Measurements from ENCODE around the gene C4B.
"Not testable (repeated sequence)": the region's sequence is repeated elsewhere in the genome, so short reads cannot be mapped to it uniquely, and the experiment has no call there.

C4B gene

DNA sequence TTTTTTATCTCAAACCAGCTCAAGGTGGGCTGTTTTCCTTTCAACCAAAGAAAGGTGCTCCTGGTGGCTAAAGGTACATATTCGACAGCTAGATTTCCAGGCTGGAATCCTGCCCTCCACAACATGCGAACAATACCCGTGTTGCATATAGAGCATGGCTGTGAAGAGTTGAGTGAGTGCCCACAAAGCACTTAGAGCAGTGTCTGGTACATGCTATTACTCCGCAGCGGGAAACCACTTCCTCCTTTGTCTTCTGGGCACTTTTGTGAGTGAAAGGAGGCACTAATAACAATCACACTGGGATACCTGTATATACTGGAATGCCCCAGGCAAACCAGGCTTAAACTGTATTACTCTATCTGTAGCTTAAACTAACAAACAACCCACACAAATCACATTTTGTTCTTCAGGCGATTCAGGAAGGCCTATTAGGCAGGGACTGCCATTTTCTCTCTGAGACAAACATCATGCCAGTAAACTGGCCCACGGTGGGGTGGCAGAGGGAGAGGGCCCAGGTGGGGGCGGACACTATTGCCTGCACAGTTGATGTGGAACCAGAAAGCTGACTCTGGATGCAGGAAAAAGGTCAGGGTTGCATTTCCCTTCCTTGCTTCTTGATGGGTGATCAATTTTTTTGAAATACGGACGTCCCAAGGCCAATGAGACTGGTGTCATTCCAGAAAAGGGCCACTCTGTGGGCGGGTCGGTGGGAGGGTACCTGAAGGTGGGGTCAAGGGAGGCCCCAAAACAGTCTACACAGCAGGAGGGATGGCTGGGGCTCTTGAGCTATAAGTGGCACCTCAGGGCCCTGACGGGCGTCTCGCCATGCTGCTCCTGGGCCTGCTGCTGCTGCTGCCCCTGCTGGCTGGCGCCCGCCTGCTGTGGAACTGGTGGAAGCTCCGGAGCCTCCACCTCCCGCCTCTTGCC is 23.3 kb downstream of the C4B start, which contains the start of gene CYP21A2:
TSS of gene CYP21A2 (plus strand) at position 818 of the 927 bp plus-strand sequence. CDS start at position 826, 8 bp downstream.
- not testable (repeated sequence) for DNase-seq

DNA sequence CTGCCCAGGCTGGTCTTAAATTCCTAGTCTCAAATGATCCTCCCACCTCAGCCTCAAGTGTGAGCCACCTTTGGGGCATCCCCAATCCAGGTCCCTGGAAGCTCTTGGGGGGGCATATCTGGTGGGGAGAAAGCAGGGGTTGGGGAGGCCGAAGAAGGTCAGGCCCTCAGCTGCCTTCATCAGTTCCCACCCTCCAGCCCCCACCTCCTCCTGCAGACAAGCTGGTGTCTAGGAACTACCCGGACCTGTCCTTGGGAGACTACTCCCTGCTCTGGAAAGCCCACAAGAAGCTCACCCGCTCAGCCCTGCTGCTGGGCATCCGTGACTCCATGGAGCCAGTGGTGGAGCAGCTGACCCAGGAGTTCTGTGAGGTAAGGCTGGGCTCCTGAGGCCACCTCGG is 24.3 kb downstream of the C4B start:
- DNase-seq = not testable (repeated sequence)

DNA sequence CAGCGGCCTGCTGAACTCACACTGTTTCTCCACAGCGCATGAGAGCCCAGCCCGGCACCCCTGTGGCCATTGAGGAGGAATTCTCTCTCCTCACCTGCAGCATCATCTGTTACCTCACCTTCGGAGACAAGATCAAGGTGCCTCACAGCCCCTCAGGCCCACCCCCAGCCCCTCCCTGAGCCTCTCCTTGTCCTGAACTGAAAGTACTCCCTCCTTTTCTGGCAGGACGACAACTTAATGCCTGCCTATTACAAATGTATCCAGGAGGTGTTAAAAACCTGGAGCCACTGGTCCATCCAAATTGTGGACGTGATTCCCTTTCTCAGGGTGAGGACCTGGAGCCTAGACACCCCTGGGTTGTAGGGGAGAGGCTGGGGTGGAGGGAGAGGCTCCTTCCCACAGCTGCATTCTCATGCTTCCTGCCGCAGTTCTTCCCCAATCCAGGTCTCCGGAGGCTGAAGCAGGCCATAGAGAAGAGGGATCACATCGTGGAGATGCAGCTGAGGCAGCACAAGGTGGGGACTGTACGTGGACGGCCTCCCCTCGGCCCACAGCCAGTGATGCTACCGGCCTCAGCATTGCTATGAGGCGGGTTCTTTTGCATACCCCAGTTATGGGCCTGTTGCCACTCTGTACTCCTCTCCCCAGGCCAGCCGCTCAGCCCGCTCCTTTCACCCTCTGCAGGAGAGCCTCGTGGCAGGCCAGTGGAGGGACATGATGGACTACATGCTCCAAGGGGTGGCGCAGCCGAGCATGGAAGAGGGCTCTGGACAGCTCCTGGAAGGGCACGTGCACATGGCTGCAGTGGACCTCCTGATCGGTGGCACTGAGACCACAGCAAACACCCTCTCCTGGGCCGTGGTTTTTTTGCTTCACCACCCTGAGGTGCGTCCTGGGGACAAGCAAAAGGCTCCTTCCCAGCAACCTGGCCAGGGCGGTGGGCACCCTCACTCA is 25.0 kb downstream of the C4B start:
- DNase-seq = not testable (repeated sequence)

DNA sequence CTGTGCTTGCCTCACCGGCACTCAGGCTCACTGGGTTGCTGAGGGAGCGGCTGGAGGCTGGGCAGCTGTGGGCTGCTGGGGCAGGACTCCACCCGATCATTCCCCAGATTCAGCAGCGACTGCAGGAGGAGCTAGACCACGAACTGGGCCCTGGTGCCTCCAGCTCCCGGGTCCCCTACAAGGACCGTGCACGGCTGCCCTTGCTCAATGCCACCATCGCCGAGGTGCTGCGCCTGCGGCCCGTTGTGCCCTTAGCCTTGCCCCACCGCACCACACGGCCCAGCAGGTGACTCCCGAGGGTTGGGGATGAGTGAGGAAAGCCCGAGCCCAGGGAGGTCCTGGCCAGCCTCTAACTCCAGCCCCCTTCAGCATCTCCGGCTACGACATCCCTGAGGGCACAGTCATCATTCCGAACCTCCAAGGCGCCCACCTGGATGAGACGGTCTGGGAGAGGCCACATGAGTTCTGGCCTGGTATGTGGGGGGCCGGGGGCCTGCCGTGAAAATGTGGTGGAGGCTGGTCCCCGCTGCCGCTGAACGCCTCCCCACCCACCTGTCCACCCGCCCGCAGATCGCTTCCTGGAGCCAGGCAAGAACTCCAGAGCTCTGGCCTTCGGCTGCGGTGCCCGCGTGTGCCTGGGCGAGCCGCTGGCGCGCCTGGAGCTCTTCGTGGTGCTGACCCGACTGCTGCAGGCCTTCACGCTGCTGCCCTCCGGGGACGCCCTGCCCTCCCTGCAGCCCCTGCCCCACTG is 25.9 kb downstream of the C4B start:
- not testable (repeated sequence) for DNase-seq

DNA sequence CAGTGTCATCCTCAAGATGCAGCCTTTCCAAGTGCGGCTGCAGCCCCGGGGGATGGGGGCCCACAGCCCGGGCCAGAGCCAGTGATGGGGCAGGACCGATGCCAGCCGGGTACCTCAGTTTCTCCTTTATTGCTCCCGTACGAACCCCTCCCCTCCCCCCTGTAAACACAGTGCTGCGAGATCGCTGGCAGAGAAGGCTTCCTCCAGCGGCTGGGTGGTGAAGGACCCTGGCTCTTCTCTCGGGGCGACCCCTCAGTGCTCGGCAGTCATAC is 26.4 kb downstream of the C4B start:
- DNase-seq = not testable (repeated sequence)

- not testable (repeated sequence) for DNase-seq
Measured at GRCh38 chr6:32041385-32041784, 26.8 kb downstream of the C4B start.

GRCh38 chr6:32042276-32042675 is 27.7 kb downstream of the C4B start:
- not testable (repeated sequence) for DNase-seq

DNA sequence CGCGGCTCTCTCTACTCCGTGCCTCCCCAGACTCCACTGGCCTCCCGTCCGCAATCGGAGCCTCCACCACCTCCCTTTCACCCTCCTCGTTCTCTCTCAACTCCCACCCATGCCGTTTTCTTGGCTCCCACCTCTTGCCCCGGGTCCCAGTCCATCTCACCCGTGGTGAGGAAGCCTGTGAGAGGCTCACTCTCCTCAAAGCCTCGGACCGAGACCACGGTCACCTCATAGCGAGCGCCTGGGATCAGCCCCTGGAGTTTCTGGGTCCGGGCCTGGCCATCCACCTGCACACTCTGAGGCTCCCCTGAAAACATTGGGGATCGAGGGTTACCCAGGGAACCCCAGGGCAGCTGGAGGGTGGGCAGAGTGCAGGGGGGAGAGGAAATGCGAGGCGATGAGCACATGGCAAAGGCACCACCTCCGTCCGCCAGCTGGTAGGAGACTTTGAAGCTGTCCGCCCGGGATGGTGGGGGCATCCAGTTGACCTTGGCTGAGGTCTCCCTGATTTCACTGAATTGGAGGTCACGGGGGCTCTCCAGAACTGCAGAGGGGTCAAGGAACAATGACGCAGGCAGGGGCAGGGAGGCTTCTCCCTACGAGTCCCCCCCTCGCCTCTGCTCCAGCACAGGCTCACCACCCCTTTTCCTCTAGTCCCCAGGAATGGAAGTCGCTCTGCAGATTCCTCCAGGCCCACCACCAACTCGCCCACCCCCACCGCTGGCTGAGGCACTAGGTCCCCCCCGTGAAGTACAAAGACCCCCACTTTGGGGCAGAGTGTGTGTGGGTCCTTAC is 29.2 kb downstream of the C4B start:
- not testable (repeated sequence) for DNase-seq

- DNase-seq = not testable (repeated sequence)
Measured at GRCh38 chr6:32044916-32045315, 30.3 kb downstream of the C4B start.

GRCh38 chr6:32045811-32046449 is 31.3 kb downstream of the C4B start:
- DNase-seq = no peak

- no peak for DNase-seq
Measured at GRCh38 chr6:32046450-32047083, 32.0 kb downstream of the C4B start.

DNA sequence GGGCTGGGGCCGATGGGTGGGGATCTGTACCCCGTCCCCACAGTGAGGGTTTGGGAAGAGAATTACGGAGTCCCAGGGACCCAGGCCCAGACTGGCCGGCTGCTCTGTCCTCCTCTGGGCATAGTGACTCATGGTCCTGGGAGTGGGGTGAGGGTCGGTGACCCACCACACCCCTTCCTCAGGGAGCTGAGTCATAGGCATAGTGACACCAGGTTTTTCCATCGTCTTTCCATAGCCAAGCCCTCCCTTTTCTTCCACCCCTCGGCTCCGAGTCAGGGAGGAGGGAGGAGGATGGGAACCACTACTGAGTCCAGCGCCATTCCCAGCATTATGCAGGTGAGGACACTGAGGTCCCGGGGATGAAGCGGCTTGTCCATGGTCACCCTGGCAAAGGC is 32.5 kb downstream of the C4B start:
- DNase-seq = no peak

GRCh38 chr6:32047539-32047854 is 32.9 kb downstream of the C4B start:
- DNase-seq = no peak

DNA sequence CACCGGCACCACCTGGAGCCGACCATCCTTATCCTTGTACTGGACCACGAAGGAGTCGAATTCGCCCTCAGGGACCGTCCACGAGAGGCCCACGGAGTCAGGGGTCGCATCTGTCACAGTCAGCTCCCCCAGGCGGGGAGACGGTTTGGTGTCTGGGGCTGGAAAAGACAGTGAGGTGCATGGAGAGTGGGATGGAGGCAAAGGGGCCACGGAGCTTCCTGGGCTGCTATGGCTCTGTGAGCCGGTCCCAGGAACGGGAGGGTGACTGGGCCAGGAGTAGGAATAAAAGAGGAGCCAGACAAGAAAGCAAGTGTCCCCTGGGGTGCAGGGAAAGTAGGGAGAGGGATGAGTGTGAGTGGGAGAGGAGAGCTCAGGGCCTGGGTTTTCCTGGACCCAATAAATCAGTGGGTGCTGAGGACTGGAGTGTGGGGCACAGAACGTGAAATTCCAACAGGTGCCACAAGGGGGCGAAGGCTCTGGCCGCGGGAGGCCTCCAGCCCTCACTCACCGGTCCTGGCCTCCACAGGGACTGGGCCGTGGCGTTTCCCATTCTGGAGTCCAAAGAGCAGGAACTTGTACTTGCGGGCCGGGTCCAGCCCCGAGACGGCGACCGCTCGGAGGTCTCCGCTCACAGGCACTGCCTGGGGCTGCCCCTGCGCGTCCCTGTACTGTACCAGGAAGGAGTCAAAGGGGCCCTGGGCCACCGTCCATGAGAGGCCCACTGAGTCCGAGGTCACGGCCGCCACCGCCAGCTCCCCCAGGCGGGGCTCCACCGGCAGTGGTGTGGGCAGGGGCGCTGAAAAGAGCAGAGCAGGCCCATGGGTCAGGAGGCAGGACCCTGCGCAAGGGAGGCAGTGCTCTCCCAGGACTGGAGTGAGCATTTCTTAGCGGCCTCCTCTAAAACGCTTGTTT is 33.5 kb downstream of the C4B start:
- peak; percentile 75 for DNase-seq

GRCh38 chr6:32049149-32049548 is 34.6 kb downstream of the C4B start:
- not testable (repeated sequence) for DNase-seq

GRCh38 chr6:32049736-32050135 is 35.1 kb downstream of the C4B start:
- DNase-seq = not testable (repeated sequence)

- no peak for DNase-seq
Measured at GRCh38 chr6:32050562-32050961, 36.0 kb downstream of the C4B start.

DNA sequence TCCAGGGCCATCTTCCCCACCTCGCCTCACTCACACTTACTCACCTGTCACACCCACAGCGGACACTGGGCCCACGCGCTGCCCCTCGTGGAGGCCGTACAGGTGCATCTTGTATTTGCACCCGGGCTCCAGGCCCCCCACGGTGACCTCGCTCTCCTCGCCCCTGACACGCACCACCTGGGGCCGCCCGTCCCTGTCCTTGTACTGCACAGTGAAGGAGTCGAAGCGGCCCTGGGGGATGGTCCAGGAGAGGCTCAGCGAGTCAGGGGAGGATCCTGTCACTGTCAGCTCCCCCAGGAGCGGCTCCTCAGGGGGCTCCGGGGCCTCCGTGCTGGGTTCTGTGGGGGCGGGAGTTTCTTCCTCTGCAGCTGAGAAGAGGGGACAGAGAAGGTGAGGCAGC is 38.0 kb downstream of the C4B start:
- not testable (repeated sequence) for DNase-seq

- DNase-seq = not testable (repeated sequence)
Measured at GRCh38 chr6:32053314-32053713, 38.7 kb downstream of the C4B start.

GRCh38 chr6:32055756-32056155 is 41.2 kb downstream of the C4B start:
- not testable (repeated sequence) for DNase-seq

All from 8988T (cell line).